GM19238 (cell line): ENCODE data around the gene HNRNPDL.
A peak's percentile ranks its signal among the peaks of the same experiment; 100 is the strongest.
"Not testable (repeated sequence)": the region's sequence is repeated elsewhere in the genome, so short reads cannot be mapped to it uniquely, and the experiment has no call there.

ENCODE experiments used
- DNase-seq: peaks from one replicate; pipeline ENCODE4 v3.0.0; 2011; ENCODE audit warnings: low spot score; ENCODE audit not compliant: insufficient read length

Gene HNRNPDL

DNA sequence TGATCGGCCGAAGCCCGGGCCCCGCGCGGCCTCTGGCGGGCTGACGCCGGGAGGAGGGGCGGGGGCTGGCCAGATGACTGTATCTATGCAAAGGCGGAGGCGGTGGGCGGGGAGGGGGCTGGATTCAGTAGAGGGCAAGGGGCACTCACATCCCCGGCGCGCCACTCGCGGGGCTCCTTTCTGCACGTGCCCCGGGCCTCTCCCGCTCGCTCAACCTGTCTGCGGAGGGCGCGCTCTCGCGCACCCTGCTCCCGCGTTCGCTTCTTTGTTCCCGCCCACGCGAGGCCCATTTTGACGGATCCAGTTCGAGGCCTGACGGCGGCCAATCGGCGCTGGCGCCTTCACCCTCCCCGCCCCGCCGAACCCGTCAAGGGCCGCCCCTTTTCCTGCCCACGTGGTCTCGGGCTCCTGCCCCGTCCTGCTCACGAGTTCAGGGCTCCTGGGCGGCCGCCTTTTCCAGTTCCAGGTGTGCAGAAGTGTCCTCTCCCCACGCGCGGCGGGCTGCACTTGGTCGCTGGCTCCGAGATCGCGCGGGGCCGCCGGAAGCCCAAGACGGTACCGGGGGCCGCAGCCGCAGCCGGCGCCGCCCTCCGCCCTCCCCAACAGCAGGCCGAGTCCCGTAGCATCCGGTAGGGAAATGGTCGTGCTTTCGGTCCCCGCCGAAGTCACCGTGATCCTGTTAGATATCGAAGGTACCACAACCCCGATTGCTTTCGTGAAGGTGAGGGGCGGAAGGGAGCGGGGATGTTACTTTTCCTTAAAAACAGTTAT lies at the start of gene HNRNPDL, which contains the start of gene ENOPH1:
Gene HNRNPDL (minus strand): TSS at position 270 of the 771 bp plus-strand sequence. CDS start 772 bp downstream, outside the sequence.
Gene ENOPH1 (plus strand): TSS at position 398 of the 771 bp plus-strand sequence. CDS start 240 bp downstream, at position 638.
- peak; percentile 89 for DNase-seq

DNA sequence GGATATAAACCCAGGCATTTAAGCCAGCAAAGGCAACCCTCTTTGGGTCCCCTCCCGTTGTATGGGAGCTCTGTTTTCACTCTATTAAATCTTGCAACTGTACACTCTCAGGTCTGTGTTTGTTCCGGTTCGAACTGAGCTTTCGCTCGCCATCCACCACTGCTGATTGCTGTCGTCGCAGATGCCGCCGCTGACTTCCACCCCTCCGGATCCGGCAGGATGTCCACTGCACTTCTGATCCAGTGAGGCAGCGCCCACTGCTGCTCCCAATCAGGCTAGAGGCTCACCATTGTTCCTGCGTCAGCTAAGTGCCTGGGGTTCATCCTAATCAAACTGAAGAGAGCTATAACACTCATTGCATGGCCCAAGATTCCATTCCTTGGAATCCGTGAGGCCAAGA lies 49.3 kb upstream of the HNRNPDL start:
- no peak for DNase-seq

DNA sequence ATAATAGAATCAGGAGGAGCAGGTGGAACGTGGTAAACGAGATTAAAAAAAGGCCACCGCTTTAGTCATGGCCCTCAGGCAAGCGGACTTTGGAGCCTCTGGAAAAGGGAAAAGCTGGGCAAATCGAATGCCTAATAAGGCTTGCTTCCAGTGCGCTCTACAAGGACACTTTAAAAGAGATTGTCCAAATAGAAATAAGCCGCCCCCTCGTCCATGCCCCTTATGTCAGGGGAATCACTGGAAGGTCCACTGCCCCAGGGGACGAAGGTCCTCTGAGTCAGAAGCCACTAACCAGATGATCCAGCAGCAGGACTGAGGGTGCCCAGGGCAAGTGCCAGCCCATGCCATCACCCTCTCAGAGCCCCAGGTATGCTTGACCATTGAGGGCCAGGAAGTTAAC lies 47.2 kb upstream of the HNRNPDL start:
- not testable (repeated sequence) for DNase-seq

DNA sequence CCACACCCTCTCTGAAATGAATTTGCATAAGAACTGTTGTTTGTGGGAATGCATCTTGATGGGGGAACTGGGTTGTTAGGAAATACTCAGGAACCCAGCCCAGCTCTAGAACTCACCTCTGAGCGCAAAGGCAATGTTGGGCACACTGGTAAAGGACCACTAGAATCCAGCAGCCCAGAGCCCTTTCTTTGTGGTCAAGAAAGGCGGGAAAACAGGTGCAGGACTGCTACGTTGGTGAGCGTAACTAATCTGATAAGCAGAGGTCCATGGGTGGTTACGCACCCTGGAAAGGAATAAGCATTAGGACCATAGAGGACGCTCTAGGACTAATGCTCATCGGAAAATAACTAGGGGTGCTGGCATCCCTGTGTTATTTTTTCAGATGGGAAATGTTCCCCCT lies 45.7 kb upstream of the HNRNPDL start:
- DNase-seq: not testable (repeated sequence)

DNA sequence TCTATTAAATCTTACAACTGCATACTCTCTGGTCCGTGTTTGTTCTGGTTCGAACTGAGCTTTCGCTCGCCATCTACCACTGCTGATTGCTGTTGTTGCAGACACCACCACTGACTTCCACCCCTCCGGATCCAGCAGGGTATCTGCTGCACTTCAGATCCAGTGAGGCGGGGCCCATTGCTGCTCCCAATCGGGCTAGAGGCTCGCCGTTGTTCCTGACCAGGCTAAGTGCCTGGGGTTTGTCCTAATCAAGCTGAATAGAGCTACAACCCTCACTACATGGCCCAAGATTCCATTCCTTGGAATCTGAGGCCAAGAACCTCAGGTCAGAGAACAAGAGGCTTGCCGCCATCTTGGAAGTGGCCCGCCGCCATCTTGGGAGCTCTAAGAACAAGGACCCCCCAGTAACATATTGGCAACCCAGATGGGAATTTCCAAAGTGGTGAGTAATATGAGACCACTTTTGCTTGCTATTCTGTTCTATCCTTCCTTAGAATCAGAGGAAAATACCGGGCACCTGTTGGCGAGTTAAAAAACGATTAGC lies 43.4 kb upstream of the HNRNPDL start:
- DNase-seq: no peak

DNA sequence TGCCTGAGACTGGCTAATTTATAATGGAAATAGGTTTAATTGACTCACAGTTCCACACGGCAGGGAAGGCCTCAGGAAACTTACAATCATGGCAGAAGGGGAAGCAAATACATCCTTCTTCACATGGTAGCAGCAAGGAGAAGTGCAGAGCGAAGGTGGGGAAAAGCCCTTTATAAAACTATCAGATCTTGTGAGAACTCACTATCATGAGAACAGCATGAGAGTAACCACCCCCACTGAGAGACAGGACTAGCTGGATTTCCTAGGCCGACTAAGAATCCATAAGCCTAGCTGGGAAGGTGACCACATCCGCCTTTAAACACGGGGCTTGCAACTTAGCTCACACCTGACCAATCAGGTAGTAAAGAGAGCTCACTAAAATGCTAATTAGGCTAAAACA lies 42.8 kb upstream of the HNRNPDL start:
- DNase-seq: not testable (repeated sequence)

DNA sequence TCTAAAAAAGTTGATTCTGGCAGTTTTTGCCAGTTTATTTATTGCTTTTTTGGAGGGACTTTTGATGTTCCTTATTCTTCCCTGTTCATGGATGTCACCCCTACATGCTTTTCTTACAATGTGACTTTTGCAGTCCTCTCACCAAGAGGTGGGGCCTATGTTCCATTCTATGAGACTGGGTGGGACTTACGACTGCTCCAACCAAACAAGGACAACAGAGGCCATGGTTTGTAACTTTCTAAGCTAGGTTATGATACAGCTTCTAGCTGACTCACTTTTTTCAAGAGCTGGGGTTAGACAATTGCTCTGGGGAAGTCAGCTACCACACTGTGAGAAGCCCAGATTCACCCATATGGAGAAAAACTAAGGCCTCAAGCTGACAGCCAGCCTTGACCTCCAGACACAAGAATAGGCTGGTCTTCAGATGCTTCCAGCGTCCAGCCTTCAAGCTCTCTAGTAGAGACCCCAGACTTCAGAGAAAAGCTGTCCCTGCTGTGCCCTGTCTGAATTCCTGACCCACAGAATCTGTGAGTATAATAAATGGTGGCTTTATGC lies 39.6 kb upstream of the HNRNPDL start:
- no peak for DNase-seq

GRCh38 chr4:82467471-82467870 lies 37.2 kb upstream of the HNRNPDL start:
- no peak for DNase-seq

GRCh38 chr4:82463221-82463620 lies 33.0 kb upstream of the HNRNPDL start:
- DNase-seq: no peak

DNA sequence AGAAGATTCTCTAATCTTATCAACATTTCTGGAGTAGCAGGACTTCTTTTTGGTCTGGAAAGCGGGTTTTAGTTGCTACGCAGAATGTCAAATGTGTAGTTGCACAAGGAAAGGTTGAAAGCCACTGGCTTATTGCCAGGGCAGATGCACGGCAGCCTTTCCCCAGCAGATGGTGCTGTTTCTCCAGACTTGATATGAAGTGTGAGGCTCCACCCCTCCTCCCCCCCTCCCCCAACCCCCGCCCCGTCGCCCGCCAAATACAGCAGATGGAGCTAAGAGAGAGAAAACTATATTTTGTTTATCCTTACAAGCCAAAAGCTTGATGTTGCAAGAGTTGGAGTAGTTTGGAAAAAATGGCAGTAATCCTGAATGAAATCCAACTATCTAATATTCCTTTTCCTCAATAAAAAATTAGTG lies 32.2 kb upstream of the HNRNPDL start:
- DNase-seq: peak; percentile 59

DNA sequence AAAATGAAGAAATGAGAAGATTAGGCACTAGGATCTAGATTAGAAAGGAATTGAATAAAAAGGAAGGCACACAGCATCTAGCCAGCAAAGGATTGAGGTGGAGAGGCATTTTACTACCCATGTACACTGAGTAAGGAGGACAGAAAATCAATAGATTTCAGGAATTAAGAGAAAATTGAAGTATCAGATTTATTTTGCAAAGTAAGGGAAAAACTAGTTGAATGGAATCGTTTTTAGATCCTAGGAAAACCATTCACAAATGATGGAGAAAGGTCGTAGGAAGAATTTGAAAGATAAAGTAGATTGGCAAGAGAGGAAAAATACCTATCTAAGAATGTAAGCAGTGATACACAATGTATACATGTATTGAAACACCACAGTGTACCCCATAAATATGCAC lies 31.4 kb upstream of the HNRNPDL start:
- DNase-seq: no peak

GRCh38 chr4:82458729-82459128 lies 28.5 kb upstream of the HNRNPDL start:
- DNase-seq: no peak

DNA sequence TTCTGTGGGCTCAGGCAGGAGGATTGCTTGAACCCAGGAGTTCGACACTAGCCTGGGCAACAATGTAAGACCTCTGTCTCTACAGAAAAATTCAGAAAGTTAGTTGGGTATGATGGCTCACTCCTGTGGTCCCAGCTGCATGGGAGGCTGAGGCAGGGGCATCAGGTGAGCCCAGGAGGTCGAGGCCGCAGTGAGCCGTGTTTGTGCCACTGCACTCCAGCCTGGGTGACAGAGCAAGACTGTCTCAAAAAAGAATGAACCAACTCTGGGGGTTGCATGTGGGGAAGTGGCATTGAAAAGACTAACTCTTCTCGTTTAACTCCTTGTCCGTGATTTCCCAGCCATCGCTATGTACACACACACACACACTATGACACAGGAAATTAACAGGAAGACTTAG lies 27.0 kb upstream of the HNRNPDL start:
- no peak for DNase-seq

DNA sequence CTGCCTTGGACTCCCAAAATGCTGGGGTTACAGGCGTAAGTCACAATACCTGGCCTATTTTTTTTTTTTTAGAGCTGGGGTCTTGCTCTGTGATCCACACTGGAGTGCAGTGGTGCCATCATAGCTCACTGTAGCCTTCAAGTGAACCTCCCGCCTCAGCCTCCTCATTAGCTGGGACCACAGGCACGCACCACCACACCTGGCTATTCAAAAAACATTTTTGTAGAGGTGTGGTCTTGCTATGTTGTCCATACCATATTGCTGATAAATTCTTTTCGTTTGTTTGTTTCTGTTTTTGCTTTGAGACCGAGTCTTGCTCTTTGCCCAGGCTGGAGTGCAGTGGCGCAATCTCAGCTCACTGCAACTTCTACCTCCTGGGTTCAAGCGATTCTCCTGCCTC lies 21.8 kb upstream of the HNRNPDL start:
- no peak for DNase-seq

GRCh38 chr4:82450966-82451755 lies 20.9 kb upstream of the HNRNPDL start:
- no peak for DNase-seq

- DNase-seq: no peak
Measured at GRCh38 chr4:82447886-82448285, 17.6 kb upstream of the HNRNPDL start.

GRCh38 chr4:82439088-82439487 lies 8.8 kb upstream of the HNRNPDL start:
- DNase-seq: no peak

DNA sequence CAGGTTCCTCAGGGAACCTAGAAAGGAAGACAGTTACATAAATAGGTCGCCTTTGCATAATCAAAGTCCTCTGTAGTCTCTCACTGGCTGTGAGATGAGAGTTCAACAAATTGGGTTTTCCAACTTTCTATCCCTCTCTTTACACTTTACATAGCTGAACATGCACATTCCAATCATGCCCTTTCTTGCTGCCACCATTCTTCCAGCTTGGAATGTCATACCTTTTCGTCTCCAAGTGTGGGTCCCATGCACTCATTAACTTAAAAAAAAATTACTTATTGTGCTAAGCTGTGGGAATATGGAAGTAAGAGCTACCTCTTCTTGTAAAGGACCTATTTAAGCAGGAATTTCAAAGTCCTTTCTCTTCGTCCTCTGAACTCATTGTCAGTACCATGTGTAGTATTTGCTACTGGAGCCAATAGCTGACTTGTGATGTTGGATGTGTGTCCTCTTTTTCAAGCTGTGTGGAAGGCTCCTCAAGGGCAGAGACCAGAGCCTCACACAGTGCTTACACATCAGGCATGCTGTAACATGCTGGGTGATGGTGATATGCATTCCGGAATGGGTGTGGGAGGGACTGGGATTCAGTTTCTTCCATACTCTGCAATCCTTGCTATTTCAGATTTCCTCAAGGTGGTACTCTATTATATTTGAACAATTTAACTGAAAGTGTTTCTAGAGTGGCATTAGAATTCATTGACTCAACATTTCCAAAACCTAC lies 7.2 kb upstream of the HNRNPDL start:
- no peak for DNase-seq

DNA sequence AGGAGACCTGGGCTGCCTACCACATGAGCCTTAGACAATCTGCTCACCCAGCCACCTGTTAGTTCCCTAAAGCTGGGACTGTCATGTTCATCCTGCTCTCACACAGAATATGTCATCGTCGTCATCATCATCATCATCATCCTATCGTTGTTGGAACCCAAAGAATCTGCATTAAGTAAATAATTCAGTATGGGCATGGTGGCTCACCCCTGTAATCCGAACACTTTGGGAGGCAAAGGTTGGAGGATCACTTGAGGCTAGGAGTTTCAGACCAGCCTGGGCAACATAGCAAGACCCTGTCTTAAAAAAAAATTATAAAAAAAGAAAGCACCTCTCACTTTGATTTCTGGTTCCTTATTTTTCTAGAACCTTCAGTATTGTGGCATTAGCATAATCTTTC lies 6.5 kb upstream of the HNRNPDL start:
- DNase-seq: no peak

- DNase-seq: no peak
Measured at GRCh38 chr4:82436130-82436529, 5.9 kb upstream of the HNRNPDL start.

GRCh38 chr4:82434949-82435348 lies 4.7 kb upstream of the HNRNPDL start:
- DNase-seq: no peak
